IMR-90 (cell line): Measurements from ENCODE around the gene AK6. TPM values are rescaled to one million over a fixed set of nuclear protein-coding genes. Genes with fewer than 3 reads are reported as not detected.

Experiments
- ATAC-seq: fragments of 200-7000 bp; cut with Tn5 transposase; 2 replicates; pipeline ENCODE4 v1.9.1; 2020; ENCODE audit warnings: low read depth, mild to moderate bottlenecking, moderate library complexity
- BruUV-seq: library from RNA; stranded (reverse); fragments of 400-500 nt; replicated peaks from 2 replicates; lab custom pipeline; 2021; lab: Mats Ljungman, UMichigan
- CTCF ChIA-PET: fragments of 300-600 bp; formaldehyde crosslinking; extraction: SDS; loops from one replicate; lab custom pipeline; 2021; ENCODE audit warnings: antibody characterized with exemption; lab: Yijun Ruan, JAX
- POLR2A ChIA-PET: fragments of 300-600 bp; sonication (Branson Sonifier 250); formaldehyde crosslinking; loops from one replicate; lab custom pipeline; 2022; ENCODE audit warnings: antibody characterized with exemption; ENCODE audit not compliant: unreplicated experiment; lab: Charles Lee
- DNase-seq: peaks from one replicate; pipeline ENCODE4 v3.0.0; 2013
- H2AFZ ChIP-seq: replicated peaks from 2 replicates; pipeline ENCODE3; 2013; ENCODE audit warnings: low read length, mild to moderate bottlenecking; ENCODE audit not compliant: poor library complexity
- H2AK5ac ChIP-seq: 2 replicates; pipeline ENCODE4 v1.6.1; 2013; ENCODE audit warnings: low read depth, low read length, inconsistent platforms
- H2AK9ac ChIP-seq: replicated peaks from 2 replicates; pipeline ENCODE3; 2013; ENCODE audit warnings: mild to moderate bottlenecking, low read depth, low read length, moderate library complexity; ENCODE audit not compliant: poor library complexity
- H2BK120ac ChIP-seq: 2 replicates; pipeline ENCODE4 v1.6.1; 2013; ENCODE audit warnings: low read depth, low read length, inconsistent platforms
- H2BK15ac ChIP-seq: 3 replicates; pipeline ENCODE4 v1.6.1; 2013; ENCODE audit warnings: low read depth, low read length, inconsistent platforms
- H2BK20ac ChIP-seq: 2 replicates; pipeline ENCODE4 v1.6.1; 2013; ENCODE audit warnings: low read depth, mild to moderate bottlenecking, inconsistent platforms, low read length, moderate library complexity
- H2BK5ac ChIP-seq: 2 replicates; pipeline ENCODE4 v1.6.1; 2013; ENCODE audit warnings: mild to moderate bottlenecking, low read depth, low read length, inconsistent platforms; ENCODE audit not compliant: poor library complexity, severe bottlenecking
- H3K14ac ChIP-seq: replicated peaks from 2 replicates; pipeline ENCODE4 v1.6.1; 2013; ENCODE audit warnings: low read depth, low read length, inconsistent platforms
- H3K18ac ChIP-seq: 2 replicates; pipeline ENCODE4 v1.6.1; 2013; ENCODE audit warnings: low read depth, low read length, control low read depth
- H3K23ac ChIP-seq: 2 replicates; pipeline ENCODE4 v1.6.1; 2013; ENCODE audit warnings: low read depth, low read length, inconsistent platforms
- H3K27ac ChIP-seq: 2 replicates; pipeline ENCODE4 v1.5.1; 2013; ENCODE audit warnings: mild to moderate bottlenecking, control low read depth, low read length; ENCODE audit not compliant: insufficient read depth
- H3K27me3 ChIP-seq: 2 replicates; pipeline ENCODE4 v1.6.1; 2013; ENCODE audit warnings: low read length; ENCODE audit not compliant: control insufficient read depth, insufficient read depth
- H3K36me3 ChIP-seq: 2 replicates; pipeline ENCODE4 v1.6.1; 2013; ENCODE audit warnings: low read length, mixed read lengths; ENCODE audit not compliant: control insufficient read depth, insufficient read depth
- H3K4ac ChIP-seq: 2 replicates; pipeline ENCODE4 v1.6.1; 2013; ENCODE audit warnings: low read depth, low read length, inconsistent platforms
- H3K4me1 ChIP-seq: 2 replicates; pipeline ENCODE4 v1.6.1; 2013; ENCODE audit warnings: low read length, mixed read lengths; ENCODE audit not compliant: control insufficient read depth, insufficient read depth
- H3K4me2 ChIP-seq: 2 replicates; pipeline ENCODE4 v1.6.1; 2013; ENCODE audit warnings: low read depth, mild to moderate bottlenecking, control low read depth, low read length, moderate library complexity
- H3K4me3 ChIP-seq: 2 replicates; pipeline ENCODE4 v1.5.1; 2013; ENCODE audit warnings: low read depth, mild to moderate bottlenecking, control low read depth, low read length, moderate library complexity; ENCODE audit not compliant: insufficient read depth
- H3K56ac ChIP-seq: 2 replicates; pipeline ENCODE4 v1.6.1; 2013; ENCODE audit warnings: low read length, inconsistent platforms; ENCODE audit not compliant: insufficient read depth; ENCODE audit errors: extremely low read depth
- H3K79me1 ChIP-seq, 2 experiments: 2 replicates each; pipeline ENCODE4 v1.6.1; 2013; ENCODE audit warnings: low read length in 2 of 2, inconsistent platforms in 1 of 2, low read depth in 1 of 2
- H3K9ac ChIP-seq: 2 replicates; pipeline ENCODE4 v1.6.1; 2013; ENCODE audit warnings: low read depth, low read length, control low read depth
- H3K9me1 ChIP-seq: 2 replicates; pipeline ENCODE4 v1.6.1; 2013; ENCODE audit warnings: low read length, inconsistent platforms; ENCODE audit not compliant: insufficient read depth
- H3K9me3 ChIP-seq: 2 replicates; pipeline ENCODE4 v1.6.1; 2013; ENCODE audit warnings: low read length; ENCODE audit not compliant: control insufficient read depth, insufficient read depth
- H4K20me1 ChIP-seq: 2 replicates; pipeline ENCODE4 v1.6.1; 2013; ENCODE audit warnings: low read length, inconsistent platforms; ENCODE audit not compliant: insufficient read depth
- H4K5ac ChIP-seq: 2 replicates; pipeline ENCODE4 v1.6.1; 2013; ENCODE audit warnings: mild to moderate bottlenecking, low read depth, low read length, control low read depth
- H4K8ac ChIP-seq, 2 experiments: 2 replicates each; pipeline ENCODE4 v1.6.1; 2013; ENCODE audit warnings: low read depth in 2 of 2, low read length in 2 of 2, control low read depth in 1 of 2, inconsistent platforms in 1 of 2
- H4K91ac ChIP-seq: 2 replicates; pipeline ENCODE4 v1.6.1; 2013; ENCODE audit warnings: low read depth, low read length, inconsistent platforms; ENCODE audit not compliant: insufficient read depth
- BHLHE40 ChIP-seq: fragments of 150-350 bp; IDR thresholded peaks from 2 replicates; pipeline ENCODE4 v1.6.1; 2016; ENCODE audit warnings: mild to moderate bottlenecking, low read depth, low read length
- CEBPB ChIP-seq: IDR thresholded peaks from 2 replicates; pipeline ENCODE4 v1.6.1; 2012; ENCODE audit warnings: low read depth, low read length, improper control_type of control experiment
- CTCF ChIP-seq: conservative IDR thresholded peaks from 2 replicates; pipeline ENCODE4 v1.5.1; 2012; ENCODE audit warnings: mild to moderate bottlenecking, low read depth, low read length, improper control_type of control experiment
- FOS ChIP-seq: fragments of 150-350 bp; IDR thresholded peaks from 2 replicates; pipeline ENCODE4 v1.6.1; 2016; ENCODE audit warnings: low read depth, low read length
- MAFK ChIP-seq: IDR thresholded peaks from 2 replicates; pipeline ENCODE4 v1.6.1; 2012; ENCODE audit warnings: low read depth, low read length, improper control_type of control experiment
- MAZ ChIP-seq: IDR thresholded peaks from 2 replicates; pipeline ENCODE4 v1.6.1; 2012; ENCODE audit warnings: low read depth, mild to moderate bottlenecking, low read length, improper control_type of control experiment, moderate library complexity, borderline replicate concordance
- MXI1 ChIP-seq: IDR thresholded peaks from 2 replicates; pipeline ENCODE4 v1.6.1; 2012; ENCODE audit warnings: low read depth, mild to moderate bottlenecking, low read length, moderate library complexity, borderline replicate concordance
- NFE2L2 ChIP-seq: fragments of 150-350 bp; IDR thresholded peaks from 2 replicates; pipeline ENCODE4 v1.6.1; 2016; ENCODE audit warnings: low read depth, mild to moderate bottlenecking, low read length
- POLR2A ChIP-seq: IDR thresholded peaks from 2 replicates; pipeline ENCODE4 v1.6.1; 2012; ENCODE audit warnings: mild to moderate bottlenecking, low read depth, low read length
- RAD21 ChIP-seq: IDR thresholded peaks from 2 replicates; pipeline ENCODE4 v1.6.1; 2012; ENCODE audit warnings: low read length, improper control_type of control experiment
- RCOR1 ChIP-seq: IDR thresholded peaks from 2 replicates; pipeline ENCODE4 v1.6.1; 2012; ENCODE audit warnings: mild to moderate bottlenecking, low read length, improper control_type of control experiment; ENCODE audit not compliant: insufficient replicate concordance
- RFX5 ChIP-seq: IDR thresholded peaks from 2 replicates; pipeline ENCODE4 v1.8.0; 2012; ENCODE audit warnings: low read depth, mild to moderate bottlenecking, low read length, moderate library complexity
- SMC3 ChIP-seq: fragments of 150-350 bp; IDR thresholded peaks from 2 replicates; pipeline ENCODE4 v1.6.1; 2016; ENCODE audit warnings: low read depth, mild to moderate bottlenecking, antibody characterized with exemption, low read length, moderate library complexity
- USF2 ChIP-seq: fragments of 150-350 bp; IDR thresholded peaks from 2 replicates; pipeline ENCODE4 v1.6.1; 2017; ENCODE audit warnings: mild to moderate bottlenecking, antibody characterized with exemption, low read length, low read depth
- WGBS, 2 experiments: methylation state at CpG; one replicate each; pipeline versions ENCODE4 v1.1.5 to v1.1.7; 2013; ENCODE audit warnings: missing lambda C conversion rate in 2 of 2; ENCODE audit not compliant: insufficient read length in 1 of 2; ENCODE audit errors: extremely low coverage in 2 of 2; 5-methylcytosine and 5-hydroxymethylcytosine counted together
- dilution Hi-C: fragments of 300-500 bp; cut with HindIII; formaldehyde crosslinking; loops from one replicate; pipeline ENCODE4 v1.14.3; 2018; ENCODE audit warnings: low sequenced_read_pairs; ENCODE audit not compliant: unreplicated experiment
- in situ Hi-C: fragments of 300-500 bp; cut with MboI; formaldehyde crosslinking; loops from 3 replicates; pipeline ENCODE4 v1.14.3; 2019; ENCODE audit warnings: low sequenced_read_pairs, inconsistent platforms, mixed read lengths
- intact Hi-C: fragments of 100-400 bp; cut with micrococcal nuclease; formaldehyde crosslinking; loops from 2 replicates; pipeline ENCODE4 v1.10.0; 2022
- polyA plus RNA-seq, 3 experiments: library from polyadenylated mRNA; depleted of rRNA; stranded (reverse); fragments of >200 nt; gene quantifications; 2 replicates each; pipeline ENCODE4 v1.2.3, GENCODE V29; 2012; ENCODE audit warnings: low replicate concordance in 1 of 3
- total RNA-seq: library from RNA; depleted of rRNA; stranded (reverse); fragments of >200 nt; gene quantifications from 2 replicates; pipeline ENCODE4 v1.2.3, GENCODE V29; 2012
- TF ChIP-seq, protein P1 (sequence below): fragments of 150-350 bp; IDR thresholded peaks from 2 replicates; pipeline ENCODE4 v1.6.1; 2016; ENCODE audit warnings: low read depth, mild to moderate bottlenecking, low read length, moderate library complexity, borderline replicate concordance

Gene AK6
- total and polyA plus RNA-seq, 2 of the 4 experiments (the other 2 are of a cell fraction): 14.7 to 34.4 TPM

DNA sequence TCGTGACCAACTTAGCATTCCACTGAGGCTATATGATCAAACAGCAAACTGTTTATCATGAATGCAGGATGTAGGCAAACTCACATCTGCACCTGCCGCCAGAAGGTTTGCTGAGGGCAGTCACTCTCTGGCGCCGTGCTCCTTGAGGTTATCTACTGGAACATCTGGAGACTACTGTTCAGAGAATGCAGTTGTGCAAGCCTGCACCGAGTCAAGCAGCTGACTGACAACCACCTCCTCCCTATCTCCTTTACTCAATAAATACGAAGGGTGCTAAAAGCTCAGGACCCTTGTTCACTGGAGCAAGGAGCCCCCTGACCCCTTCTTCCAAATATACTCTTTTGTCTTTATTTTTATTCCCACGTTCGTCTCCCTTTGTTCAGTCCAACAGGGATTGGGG lies 63.8 kb downstream of the AK6 start:
- ChIA-PET CTCF (no interaction called here), POLR2A (no interaction called here)
- Histone ChIP-seq H4K20me1 (no peaks in the 10 kb centered on the region), H2AK5ac (no peak overlapping the region), H2BK15ac (no peak overlapping the region), H3K4me1 (no peaks in the 10 kb centered on the region), H3K9ac (no peak overlapping the region), H3K23ac (no peak overlapping the region), H3K9me1 (no peaks in the 10 kb centered on the region), H3K14ac (no peak overlapping the region), H4K91ac (no peak overlapping the region), H2AK9ac (no peak overlapping the region), H3K79me1 (no peaks in the 10 kb centered on the region), H2BK20ac (no peak overlapping the region), H3K56ac (no peak overlapping the region), H3K27me3 (no peaks in the 10 kb centered on the region), H4K8ac (no peak overlapping the region), H3K4me3 (no peak overlapping the region), H3K27ac (no peak overlapping the region), H3K18ac (no peak overlapping the region), H2BK120ac (no peak overlapping the region), H3K4ac (no peak overlapping the region), H2AFZ (no peak overlapping the region), H3K9me3 (no peaks in the 10 kb centered on the region), H3K36me3 (no peaks in the 10 kb centered on the region), H3K4me2 (no peak overlapping the region), H4K5ac (no peak overlapping the region), H2BK5ac (no peak overlapping the region)
- no TSS peak for BruUV-seq
- DNase-seq (no peak), ATAC-seq (no peak)
- dilution Hi-C loops (no loop called here), intact Hi-C loops (no loop called here), in situ Hi-C loops (no loop called here)
- TF ChIP-seq CTCF (no peak), POLR2A (no peak), RFX5 (no peak), BHLHE40 (no peak), NFE2L2 (no peak), RCOR1 (no peak), FOS (no peak), SMC3 (no peak), CEBPB (no peak), MAFK (no peak), MXI1 (no peak), RAD21 (no peak), MAZ (no peak), USF2 (no peak)
- TF ChIP-seq, protein P1, sequence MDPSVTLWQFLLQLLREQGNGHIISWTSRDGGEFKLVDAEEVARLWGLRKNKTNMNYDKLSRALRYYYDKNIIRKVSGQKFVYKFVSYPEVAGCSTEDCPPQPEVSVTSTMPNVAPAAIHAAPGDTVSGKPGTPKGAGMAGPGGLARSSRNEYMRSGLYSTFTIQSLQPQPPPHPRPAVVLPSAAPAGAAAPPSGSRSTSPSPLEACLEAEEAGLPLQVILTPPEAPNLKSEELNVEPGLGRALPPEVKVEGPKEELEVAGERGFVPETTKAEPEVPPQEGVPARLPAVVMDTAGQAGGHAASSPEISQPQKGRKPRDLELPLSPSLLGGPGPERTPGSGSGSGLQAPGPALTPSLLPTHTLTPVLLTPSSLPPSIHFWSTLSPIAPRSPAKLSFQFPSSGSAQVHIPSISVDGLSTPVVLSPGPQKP: no peak
- 73% methylated on average over 3 of the region's 8 CpGs; no CpG with 5 or more reads in 1 of the 2 experiments for WGBS, 2 experiments
